GM11168 (cell line): ENCODE measurements around the gene IGSF10.

Source experiments
- in situ Hi-C: fragments of 300-500 bp; cut with MboI; formaldehyde crosslinking; loops from one replicate; pipeline ENCODE4 v1.12.0; 2022; ENCODE audit warnings: low sequenced_read_pairs; ENCODE audit not compliant: unreplicated experiment

Gene IGSF10

GRCh38 chr3:151430821-151431484 is 29.9 kb downstream of the IGSF10 start:
- in situ Hi-C loops: loop anchor here (10.0 to 25.0 kb wide), 2 partner anchors 406 to 484 kb away; no protein-coding TSS in a partner anchor

DNA sequence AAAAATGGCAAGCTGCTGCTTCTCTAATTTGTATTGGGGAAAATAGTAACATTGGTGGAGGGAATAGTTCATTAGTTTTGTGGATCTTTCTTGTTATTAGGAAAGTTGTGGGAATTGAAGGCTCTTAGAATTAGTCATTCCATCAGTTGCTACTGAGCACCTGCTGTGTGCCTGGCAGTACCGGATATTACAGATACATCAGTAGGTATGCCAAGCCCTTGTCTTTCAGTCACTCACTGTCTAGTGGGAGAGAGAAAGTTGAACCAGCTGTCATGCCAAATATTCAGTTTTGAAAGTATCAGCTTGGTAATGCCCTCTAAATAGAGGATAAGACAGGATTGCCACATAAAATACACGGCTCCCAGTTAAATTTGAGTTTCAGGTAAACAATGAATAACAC is 32.5 kb downstream of the IGSF10 start:
- in situ Hi-C loops: loop anchor here (25.0 kb wide), 1 partner anchor 409 kb away; no protein-coding TSS in a partner anchor

DNA sequence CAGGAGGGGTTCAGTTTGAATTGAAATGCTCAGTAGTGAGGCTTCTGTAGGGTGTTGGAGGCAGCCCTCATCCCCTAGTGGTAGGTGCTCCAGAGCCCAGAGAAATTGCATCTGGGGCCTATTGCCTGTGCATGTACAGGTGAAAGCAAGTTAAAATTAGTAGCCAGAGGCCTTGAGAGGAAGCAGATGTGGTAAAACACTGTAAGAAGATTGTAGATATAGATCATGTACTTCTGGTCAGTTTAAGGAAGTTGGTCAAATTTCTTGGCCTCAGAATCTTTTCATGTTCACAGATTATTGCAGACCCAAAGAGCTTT is 34.6 kb downstream of the IGSF10 start:
- in situ Hi-C loops: loop anchor here (25.0 kb wide), 1 partner anchor 411 kb away; no protein-coding TSS in a partner anchor

- in situ Hi-C loops: loop anchor here (25.0 kb wide), 1 partner anchor 412 kb away; no protein-coding TSS in a partner anchor
Measured at GRCh38 chr3:151425627-151426340, 35.1 kb downstream of the IGSF10 start.

DNA sequence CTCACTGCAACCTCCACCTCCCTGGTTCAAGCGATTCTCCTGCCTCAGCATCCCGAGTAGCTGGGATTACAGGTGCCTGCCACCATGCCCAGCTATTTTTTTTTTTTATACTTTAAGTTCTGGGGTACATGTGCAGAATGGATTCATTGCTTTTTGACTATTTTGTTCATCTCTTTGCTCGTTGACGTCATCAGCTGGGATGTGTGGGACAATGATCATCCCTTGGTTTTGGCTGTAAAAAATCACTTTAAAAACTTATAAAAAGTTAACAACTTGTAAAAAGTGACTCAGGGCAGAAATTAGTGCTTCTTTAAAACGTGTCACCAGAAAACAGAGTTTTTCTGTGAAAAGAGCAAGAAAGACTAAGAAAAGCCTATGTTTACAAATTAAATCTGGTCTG is 37.8 kb downstream of the IGSF10 start:
- in situ Hi-C loops: no loop called here

DNA sequence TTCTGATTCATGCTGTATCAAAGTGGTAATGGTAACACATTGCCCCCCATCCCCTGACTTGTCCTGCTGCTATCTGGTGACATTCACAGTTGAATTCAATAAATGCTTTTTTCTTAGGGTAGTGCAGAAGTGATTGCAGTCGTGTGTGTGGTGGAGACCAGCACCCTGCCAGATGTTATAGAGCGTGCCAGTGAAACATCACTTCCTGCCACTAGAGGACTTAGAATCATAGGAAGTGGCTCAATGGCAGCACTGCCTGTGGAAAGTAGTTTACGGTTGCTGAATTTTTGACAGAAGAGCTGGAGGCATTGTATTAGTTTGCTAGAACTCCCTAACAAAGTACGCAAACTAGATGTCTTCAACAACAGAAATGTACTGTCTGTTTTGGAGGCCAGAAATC is 38.9 kb downstream of the IGSF10 start:
- in situ Hi-C loops: no loop called here

GRCh38 chr3:151419806-151420205 is 41.1 kb downstream of the IGSF10 start:
- in situ Hi-C loops: no loop called here

DNA sequence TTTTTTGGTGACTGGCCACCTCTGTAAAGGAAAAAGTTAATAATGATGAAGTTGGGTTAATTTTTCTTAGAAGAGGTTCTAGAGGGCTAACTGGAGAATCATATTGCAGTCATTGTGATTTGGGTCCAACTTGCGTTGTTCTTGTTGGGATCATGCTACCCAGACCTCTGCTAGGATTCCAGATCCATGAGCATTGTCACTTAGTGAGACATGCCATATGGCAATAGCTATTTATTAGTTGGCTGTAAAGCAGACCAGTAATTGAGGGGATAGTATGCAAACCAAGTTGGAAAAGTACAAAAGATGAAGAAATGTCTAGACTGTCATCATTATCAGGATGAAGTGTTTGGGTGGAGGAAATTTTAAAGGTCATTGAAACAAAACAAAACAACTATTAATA is 45.6 kb downstream of the IGSF10 start:
- in situ Hi-C loops: no loop called here

DNA sequence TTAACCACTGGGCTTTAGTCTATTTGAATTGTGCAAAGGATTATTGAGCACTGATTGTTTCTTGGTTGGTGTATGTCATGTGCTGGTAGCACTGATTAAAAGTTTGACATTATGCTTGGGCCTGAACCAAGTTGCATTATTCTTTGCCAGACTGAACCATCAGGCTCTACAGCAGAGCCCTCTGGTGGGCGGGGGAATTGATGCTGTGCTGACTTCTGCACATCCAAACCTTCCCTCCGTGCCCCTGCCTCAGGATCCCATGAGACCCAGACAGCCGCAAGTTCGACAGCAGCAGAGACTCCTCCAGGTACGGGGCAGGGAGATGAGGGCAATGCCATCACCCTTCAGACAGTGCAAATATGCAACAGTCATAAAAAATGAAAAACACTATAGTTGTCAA is 47.9 kb downstream of the IGSF10 start:
- in situ Hi-C loops: no loop called here
